Limb (tissue), 2 donors: ENCODE results near the gene ACO2.

Experiments
- DNase-seq, 2 donors: peaks; one replicate each; pipeline ENCODE4 v3.0.0-alpha.2; 2016; ENCODE audit errors: extremely low spot score in 2 of 2

The ACO2 gene

GRCh38 chr22:41488596-41489385 lies 19.9 kb downstream of the ACO2 start:
- no peak for DNase-seq

- DNase-seq, result peak in 1 of 2 donors; percentile 63
These were observed 22.6 kb downstream of the ACO2 start for GRCh38 chr22:41491374-41492100.

- DNase-seq, result no peak
These were observed 29.5 kb downstream of the ACO2 start for GRCh38 chr22:41498303-41498835.

- DNase-seq, result no peak
These were observed 30.8 kb downstream of the ACO2 start for GRCh38 chr22:41499624-41500280.

- DNase-seq, result no peak
These were observed 31.4 kb downstream of the ACO2 start for GRCh38 chr22:41500303-41500702.

- DNase-seq, result no peak
These were observed 32.3 kb downstream of the ACO2 start for GRCh38 chr22:41501209-41501608.

- no peak for DNase-seq
These were observed 35.5 kb downstream of the ACO2 start for GRCh38 chr22:41504397-41504796.

GRCh38 chr22:41504816-41505215 lies 35.9 kb downstream of the ACO2 start:
- no peak for DNase-seq

GRCh38 chr22:41505511-41506220 lies 36.7 kb downstream of the ACO2 start:
- no peak for DNase-seq

- DNase-seq, result no peak
These were observed 38.6 kb downstream of the ACO2 start for GRCh38 chr22:41507330-41508063.

- peak in 1 of 2 donors; percentile 55 for DNase-seq
These were observed 39.9 kb downstream of the ACO2 start for GRCh38 chr22:41508770-41509170.

- no peak for DNase-seq
These were observed 42.6 kb downstream of the ACO2 start for GRCh38 chr22:41511521-41511968.

GRCh38 chr22:41512421-41513194 lies 43.7 kb downstream of the ACO2 start:
- no peak for DNase-seq

GRCh38 chr22:41513391-41513790 lies 44.5 kb downstream of the ACO2 start:
- no peak for DNase-seq

GRCh38 chr22:41516462-41516861 lies 47.5 kb downstream of the ACO2 start:
- DNase-seq, result no peak

- peak; percentile 55 to 87 for DNase-seq
These were observed 48.5 kb downstream of the ACO2 start for GRCh38 chr22:41517172-41518047.

- DNase-seq, result no peak
These were observed 49.1 kb downstream of the ACO2 start for GRCh38 chr22:41518048-41518347.

GRCh38 chr22:41521126-41521525 lies 52.2 kb downstream of the ACO2 start:
- DNase-seq, result no peak

GRCh38 chr22:41522813-41523212 lies 53.9 kb downstream of the ACO2 start:
- no peak for DNase-seq
